ENCODE measurements around the gene CYFIP2. TPM values are rescaled to one million over a fixed set of nuclear protein-coding genes. Genes with fewer than 3 reads are reported as not detected.

Gene CYFIP2
- total and polyA plus RNA-seq, 2 of the 13 experiments (the other 11 are each of a cell fraction or from before 2014, with no cell fraction given): 22.6 to 30.3 TPM

DNA sequence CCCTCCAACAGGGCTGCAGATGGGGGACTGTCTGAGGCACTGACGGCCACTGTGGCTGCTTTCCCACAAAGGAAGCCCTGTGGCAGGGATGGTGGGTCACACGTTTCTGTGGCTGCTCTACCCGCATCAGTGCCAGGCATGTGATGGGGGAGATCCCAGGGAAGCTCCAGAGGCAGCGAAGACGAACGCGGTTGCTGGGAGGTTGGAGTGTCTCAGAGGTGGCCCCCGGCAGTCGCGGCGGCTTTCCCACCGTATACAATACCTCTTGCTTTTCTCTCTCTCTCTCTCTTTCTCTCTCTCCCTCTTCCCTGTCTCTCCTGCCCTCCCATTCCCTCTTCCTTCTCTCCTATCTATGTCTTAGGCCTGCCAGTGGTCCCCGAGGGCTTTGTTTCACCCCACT lies 56.7 kb downstream of the CYFIP2 start (continued):
- TF ChIP-seq, protein P1, sequence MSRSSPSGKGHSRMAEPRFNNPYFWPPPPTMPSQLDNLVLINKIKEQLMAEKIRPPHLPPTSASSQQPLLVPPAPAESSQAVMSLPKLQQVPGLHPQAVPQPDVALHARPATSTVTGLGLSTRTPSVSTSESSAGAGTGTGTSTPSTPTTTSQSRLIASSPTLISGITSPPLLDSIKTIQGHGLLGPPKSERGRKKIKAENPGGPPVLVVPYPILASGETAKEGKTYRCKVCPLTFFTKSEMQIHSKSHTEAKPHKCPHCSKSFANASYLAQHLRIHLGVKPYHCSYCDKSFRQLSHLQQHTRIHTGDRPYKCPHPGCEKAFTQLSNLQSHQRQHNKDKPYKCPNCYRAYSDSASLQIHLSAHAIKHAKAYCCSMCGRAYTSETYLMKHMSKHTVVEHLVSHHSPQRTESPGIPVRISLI (CRISPR knock-in tag; IDR thresholded peaks at IDR 0.05; ENCODE audit: borderline replicate concordance): no peak

DNA sequence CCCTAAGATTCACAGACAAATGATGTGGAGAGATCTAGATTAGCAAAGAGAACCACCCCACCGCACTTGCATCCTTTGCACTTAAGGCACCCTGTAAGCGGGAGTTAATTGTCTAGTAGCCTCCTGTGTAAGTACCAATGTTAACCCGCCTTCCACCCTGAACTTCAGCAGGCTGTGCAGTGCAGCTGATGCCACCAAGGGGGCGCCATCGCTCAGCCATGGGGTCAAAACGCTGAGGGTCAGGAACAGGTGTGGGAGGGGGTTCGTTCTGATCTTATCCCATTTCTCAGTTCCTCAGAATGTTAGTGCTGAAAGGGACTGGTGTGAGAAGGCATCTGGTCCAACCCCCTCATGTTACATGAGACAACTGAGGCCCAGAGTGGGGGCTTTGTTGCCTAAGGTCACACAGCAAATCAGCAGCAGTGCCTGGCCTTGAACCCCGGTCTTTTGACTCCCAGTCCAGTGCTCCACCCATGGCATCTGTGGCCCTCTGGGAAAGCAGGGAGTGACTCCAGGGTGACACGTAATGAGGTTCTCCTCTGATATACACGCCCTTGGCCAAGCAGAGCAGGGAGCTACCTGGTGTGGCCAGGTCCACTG lies 57.3 kb downstream of the CYFIP2 start:
- ATAC-seq (no peak), FAIRE-seq (no peak), DNase-seq (ENCODE audit: low spot score) (no peak)
- Histone ChIP-seq H3K4me3 (replicated peaks in 1 of 3; ENCODE audit: insufficient read depth in 1 of 3, low read depth in 2 of 3, low read length in 3 of 3) (no peak overlapping the region), H4K20me1 (ENCODE audit: insufficient read depth, low read length) (no peaks in the 10 kb centered on the region), H3K4me1 (ENCODE audit: insufficient read depth, low read length) (peaks cover 28% of the 10 kb centered on the region), H3K9me3 (ENCODE audit: low read length) (no peaks in the 10 kb centered on the region), H3K4me2 (ENCODE audit: low read depth, low read length) (no peak overlapping the region), H2AFZ (ENCODE audit: low read length) (no peak overlapping the region), H3K9ac (ENCODE audit: insufficient read depth, low read depth, low read length) (no peak overlapping the region), H3K36me3 (replicated peaks in 1 of 2; ENCODE audit: control insufficient read depth in 1 of 2, insufficient read depth in 2 of 2, low read length in 2 of 2) (peaks cover 9 to 29% of the 10 kb centered on the region in 2 experiments), H3K27ac (ENCODE audit: extremely low read length, insufficient read depth, low read length) (no peak overlapping the region), H3K79me2 (ENCODE audit: insufficient read depth, low read length) (no peaks in the 10 kb centered on the region), H3K27me3 (ENCODE audit: control insufficient read depth in 1 of 2, insufficient read depth in 2 of 2, low read length in 2 of 2) (no peaks in the 10 kb centered on the region)
- WGBS (ENCODE audit: low lambda C conversion rate): 91% methylated on average over 8 of the region's 10 CpGs
- ChIA-PET POLR2A (no interaction called here), CTCF (ENCODE audit: low intra/inter-chr PET ratio, low total read pairs) (no interaction called here)
- BruUV-seq (replicated peaks): no TSS peak
- in situ Hi-C loops (cut with HindIII; ENCODE audit: extremely low pct_ligation_motif_present, low pct_unique_long_range_greater_than_20kb): no loop called here
- intact Hi-C loops (cut with micrococcal nuclease; ENCODE audit: unreplicated experiment): no loop called here
- no peak for TF ChIP-seq MEIS1 (CRISPR knock-in tag; IDR thresholded peaks at IDR 0.05; ENCODE audit: borderline replicate concordance)
- no peak for TF ChIP-seq ELF3 (CRISPR knock-in tag; IDR thresholded peaks at IDR 0.05)
- TF ChIP-seq ZNF678 (CRISPR knock-in tag; IDR thresholded peaks at IDR 0.05): no peak
- no peak for TF ChIP-seq ZBTB42 (CRISPR knock-in tag; IDR thresholded peaks at IDR 0.05)
- TF ChIP-seq ZNF775 (CRISPR knock-in tag; IDR thresholded peaks at IDR 0.05; ENCODE audit: borderline replicate concordance): no peak
- TF ChIP-seq, protein P2, sequence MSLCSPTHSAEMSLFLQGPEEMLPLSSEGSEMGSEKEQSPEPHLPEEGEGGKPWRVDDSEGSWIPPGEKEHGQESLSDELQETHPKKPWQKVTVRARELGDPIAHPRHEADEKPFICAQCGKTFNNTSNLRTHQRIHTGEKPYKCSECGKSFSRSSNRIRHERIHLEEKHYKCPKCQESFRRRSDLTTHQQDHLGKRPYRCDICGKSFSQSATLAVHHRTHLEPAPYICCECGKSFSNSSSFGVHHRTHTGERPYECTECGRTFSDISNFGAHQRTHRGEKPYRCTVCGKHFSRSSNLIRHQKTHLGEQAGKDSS (CRISPR knock-in tag; IDR thresholded peaks at IDR 0.05; ENCODE audit: borderline replicate concordance, low read depth): peak; percentile 75; the same call in 1 of the 2 replicates
- no peak for TF ChIP-seq CENPT (CRISPR knock-in tag; IDR thresholded peaks at IDR 0.05; ENCODE audit: low read depth)
- no peak for TF ChIP-seq RELA (CRISPR knock-in tag; IDR thresholded peaks at IDR 0.05)
- TF ChIP-seq ZNF207 (IDR thresholded peaks at IDR 0.05; ENCODE audit: borderline replicate concordance): no peak
- TF ChIP-seq NFATC3 (CRISPR knock-in tag; IDR thresholded peaks at IDR 0.05): no peak
- TF ChIP-seq, protein P3, sequence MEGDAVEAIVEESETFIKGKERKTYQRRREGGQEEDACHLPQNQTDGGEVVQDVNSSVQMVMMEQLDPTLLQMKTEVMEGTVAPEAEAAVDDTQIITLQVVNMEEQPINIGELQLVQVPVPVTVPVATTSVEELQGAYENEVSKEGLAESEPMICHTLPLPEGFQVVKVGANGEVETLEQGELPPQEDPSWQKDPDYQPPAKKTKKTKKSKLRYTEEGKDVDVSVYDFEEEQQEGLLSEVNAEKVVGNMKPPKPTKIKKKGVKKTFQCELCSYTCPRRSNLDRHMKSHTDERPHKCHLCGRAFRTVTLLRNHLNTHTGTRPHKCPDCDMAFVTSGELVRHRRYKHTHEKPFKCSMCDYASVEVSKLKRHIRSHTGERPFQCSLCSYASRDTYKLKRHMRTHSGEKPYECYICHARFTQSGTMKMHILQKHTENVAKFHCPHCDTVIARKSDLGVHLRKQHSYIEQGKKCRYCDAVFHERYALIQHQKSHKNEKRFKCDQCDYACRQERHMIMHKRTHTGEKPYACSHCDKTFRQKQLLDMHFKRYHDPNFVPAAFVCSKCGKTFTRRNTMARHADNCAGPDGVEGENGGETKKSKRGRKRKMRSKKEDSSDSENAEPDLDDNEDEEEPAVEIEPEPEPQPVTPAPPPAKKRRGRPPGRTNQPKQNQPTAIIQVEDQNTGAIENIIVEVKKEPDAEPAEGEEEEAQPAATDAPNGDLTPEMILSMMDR (CRISPR knock-in tag; IDR thresholded peaks at IDR 0.05): peak; percentile 30; the same call in 1 of the 2 replicates
- TF ChIP-seq ZNF138 (CRISPR knock-in tag; IDR thresholded peaks at IDR 0.05; ENCODE audit: low read depth): no peak
- no peak for TF ChIP-seq ZBTB7B (CRISPR knock-in tag; IDR thresholded peaks at IDR 0.05)
- no peak for TF ChIP-seq ZEB1 (IDR thresholded peaks at IDR 0.05; ENCODE audit: insufficient replicate concordance, low read depth)
- no peak for TF ChIP-seq IRX3 (CRISPR knock-in tag; IDR thresholded peaks at IDR 0.05; ENCODE audit: borderline replicate concordance, low read depth)
- TF ChIP-seq, protein P4, sequence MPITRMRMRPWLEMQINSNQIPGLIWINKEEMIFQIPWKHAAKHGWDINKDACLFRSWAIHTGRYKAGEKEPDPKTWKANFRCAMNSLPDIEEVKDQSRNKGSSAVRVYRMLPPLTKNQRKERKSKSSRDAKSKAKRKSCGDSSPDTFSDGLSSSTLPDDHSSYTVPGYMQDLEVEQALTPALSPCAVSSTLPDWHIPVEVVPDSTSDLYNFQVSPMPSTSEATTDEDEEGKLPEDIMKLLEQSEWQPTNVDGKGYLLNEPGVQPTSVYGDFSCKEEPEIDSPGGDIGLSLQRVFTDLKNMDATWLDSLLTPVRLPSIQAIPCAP (CRISPR knock-in tag; IDR thresholded peaks at IDR 0.05; ENCODE audit: low read depth): no peak
- TF ChIP-seq ZNF768 (CRISPR knock-in tag; IDR thresholded peaks at IDR 0.05): peak; percentile 92
- 0 out of 2 replicates have a peak, but pooled peaks have one; percentile 11 for TF ChIP-seq ZMYM3 (CRISPR knock-in tag; IDR thresholded peaks at IDR 0.05)
- TF ChIP-seq ZNF430 (CRISPR knock-in tag; IDR thresholded peaks at IDR 0.05): no peak
